Spleen (tissue), 7 donors: ENCODE results near the gene KDM2B.

Experiments
- CTCF ChIP-seq, 11 experiments: fragments of 200-600 bp in 7 of 11; fragments of 450-650 bp in 4 of 11; sonication (generic) in 4 of 11; IDR thresholded peaks in 8 of 11; conservative IDR thresholded peaks in 3 of 11; 1 replicate in 7 of 11; 2 replicates in 4 of 11; pipeline versions ENCODE4 v1.4.0 to v1.8.0; 2016 to 2021; ENCODE audit warnings: antibody characterized with exemption in 11 of 11, inconsistent platforms in 4 of 11, mild to moderate bottlenecking in 1 of 11
- POLR2A ChIP-seq, 3 donors: fragments of 450-650 bp; IDR thresholded peaks; one replicate each; pipeline ENCODE4 v1.5.1; 2017; ENCODE audit warnings: antibody characterized with exemption in 3 of 3, mild to moderate bottlenecking in 1 of 3
- POLR2AphosphoS5 ChIP-seq, 3 donors: sonication (generic); formaldehyde crosslinking; IDR thresholded peaks; one replicate each; pipeline ENCODE4 v1.5.1; 2017; ENCODE audit warnings: antibody characterized with exemption in 3 of 3
- donor health status: DM: no; HTN: no; CAD: no; lungs with moderate emphysema.
- donor health status: DM: no; HTN: no; CAD: no.
- donor health status: DM: no; HTN: no; CAD: no.

- no peak for TF ChIP-seq CTCF (IDR thresholded peaks at IDR 0.05 in 8 of 11, conservative IDR thresholded peaks at IDR 0.05 in 3 of 11)
- TF ChIP-seq POLR2A (IDR thresholded peaks at IDR 0.05) = no peak
- TF ChIP-seq POLR2AphosphoS5 (IDR thresholded peaks at IDR 0.05) = no peak
These were observed 166.9 kb downstream of the KDM2B start for GRCh38 chr12:121413917-121414316.
